ENCODE data around the gene HIPK1. TPM values are rescaled to one million over a fixed set of nuclear protein-coding genes. Genes with fewer than 3 reads are reported as not detected.
"Not testable (repeated sequence)": the region's sequence is repeated elsewhere in the genome, so short reads cannot be mapped to it uniquely, and the experiment has no call there.

The HIPK1 gene
- total RNA-seq, 4 donors from 2014 or later: 65.8 to 102 (median 84.7) TPM

- no peaks in the 10 kb centered on the region for H3K27me3 ChIP-seq
- no peak for DNase-seq
- 14 to 15% methylated on average over 3 of the region's 3 CpGs for WGBS, 2 donors
- TF ChIP-seq, protein P1, sequence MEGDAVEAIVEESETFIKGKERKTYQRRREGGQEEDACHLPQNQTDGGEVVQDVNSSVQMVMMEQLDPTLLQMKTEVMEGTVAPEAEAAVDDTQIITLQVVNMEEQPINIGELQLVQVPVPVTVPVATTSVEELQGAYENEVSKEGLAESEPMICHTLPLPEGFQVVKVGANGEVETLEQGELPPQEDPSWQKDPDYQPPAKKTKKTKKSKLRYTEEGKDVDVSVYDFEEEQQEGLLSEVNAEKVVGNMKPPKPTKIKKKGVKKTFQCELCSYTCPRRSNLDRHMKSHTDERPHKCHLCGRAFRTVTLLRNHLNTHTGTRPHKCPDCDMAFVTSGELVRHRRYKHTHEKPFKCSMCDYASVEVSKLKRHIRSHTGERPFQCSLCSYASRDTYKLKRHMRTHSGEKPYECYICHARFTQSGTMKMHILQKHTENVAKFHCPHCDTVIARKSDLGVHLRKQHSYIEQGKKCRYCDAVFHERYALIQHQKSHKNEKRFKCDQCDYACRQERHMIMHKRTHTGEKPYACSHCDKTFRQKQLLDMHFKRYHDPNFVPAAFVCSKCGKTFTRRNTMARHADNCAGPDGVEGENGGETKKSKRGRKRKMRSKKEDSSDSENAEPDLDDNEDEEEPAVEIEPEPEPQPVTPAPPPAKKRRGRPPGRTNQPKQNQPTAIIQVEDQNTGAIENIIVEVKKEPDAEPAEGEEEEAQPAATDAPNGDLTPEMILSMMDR (IDR thresholded peaks at IDR 0.05): no peak
- TF ChIP-seq POLR2A (IDR thresholded peaks at IDR 0.05): no peak
- H3K4me3 ChIP-seq (replicated peaks in 1 of 3): no peak overlapping the region
- no peaks in the 10 kb centered on the region for H3K9me3 ChIP-seq
- H3K27ac ChIP-seq: peak overlapping the region; percentile 31 to 72 (median 34)
- intact Hi-C loops (cut with DNase I): no loop called here
- peaks cover 0 to 4% of the 10 kb centered on the region in 2 donors for H3K36me3 ChIP-seq
- H3K4me1 ChIP-seq: peaks cover 31 to 37% of the 10 kb centered on the region in 2 donors
Measured at GRCh38 chr1:113947388-113948107, 18.4 kb downstream of the HIPK1 start.

DNA sequence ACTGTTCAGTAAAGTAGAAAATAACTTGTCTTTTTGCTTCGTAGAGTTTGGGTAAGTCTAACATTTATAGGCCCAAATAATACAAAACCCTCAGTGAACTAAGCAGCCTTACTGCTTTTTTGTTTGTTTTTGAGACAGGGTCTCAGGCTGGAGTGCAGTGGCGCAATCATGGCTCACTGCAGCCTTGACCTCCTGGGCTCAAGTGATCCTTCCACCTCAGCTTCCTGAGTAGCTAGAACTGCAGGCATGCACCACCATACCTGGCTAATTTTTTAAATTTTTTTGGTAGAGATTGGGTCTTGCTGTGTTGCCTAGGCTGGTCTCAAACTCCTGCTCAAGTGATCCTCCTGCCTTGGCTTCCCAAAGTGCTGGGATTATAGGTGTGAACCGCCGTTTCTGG is 19.0 kb downstream of the HIPK1 start:
- intact Hi-C loops (cut with DNase I); H3K27me3 ChIP-seq; H3K4me3 ChIP-seq (replicated peaks in 1 of 3); H3K36me3 ChIP-seq; DNase-seq; H3K9me3 ChIP-seq: not testable (repeated sequence)
- WGBS, 2 donors: 65 to 73% methylated on average over 4 of the region's 4 CpGs
- Histone ChIP-seq H3K27ac (peak overlapping the region; percentile 31 to 72 (median 34)), H3K4me1 (peaks cover 35 to 40% of the 10 kb centered on the region in 2 donors)

DNA sequence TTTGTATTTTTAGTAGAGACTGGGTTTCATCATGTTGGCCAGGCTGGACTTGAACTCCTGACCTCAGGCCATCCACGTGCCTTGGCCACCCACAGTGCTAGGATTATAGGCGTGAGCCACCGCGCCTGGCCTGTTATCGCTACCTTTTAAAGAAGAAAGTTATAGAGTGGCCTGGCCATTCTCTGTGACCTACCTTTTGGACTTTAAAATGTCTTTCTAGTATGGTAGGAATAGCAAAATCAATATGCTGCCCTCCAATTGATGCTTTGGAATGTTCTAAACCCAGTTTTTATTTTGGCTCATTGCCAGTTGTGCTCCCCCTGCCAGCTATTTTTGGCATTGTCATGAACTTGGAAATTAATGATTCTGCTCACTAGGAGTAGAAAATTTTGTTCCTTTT is 19.9 kb downstream of the HIPK1 start:
- Histone ChIP-seq H3K36me3 (no peaks in the 10 kb centered on the region), H3K27ac (peak overlapping the region in 1 of 3 donors; percentile 72), H3K9me3 (no peaks in the 10 kb centered on the region), H3K4me1 (peaks cover 35 to 40% of the 10 kb centered on the region in 2 donors), H3K4me3 (replicated peaks in 1 of 3) (no peak overlapping the region), H3K27me3 (no peaks in the 10 kb centered on the region)
- intact Hi-C loops (cut with DNase I): no loop called here
- TF ChIP-seq, protein P1 (IDR thresholded peaks at IDR 0.05): peak in 3 of 6 experiments; percentile 18 to 29 (median 28)
- TF ChIP-seq POLR2A (IDR thresholded peaks at IDR 0.05): no peak
- DNase-seq: no peak
- WGBS, 2 donors: 90 to 94% methylated on average over 5 of the region's 5 CpGs

DNA sequence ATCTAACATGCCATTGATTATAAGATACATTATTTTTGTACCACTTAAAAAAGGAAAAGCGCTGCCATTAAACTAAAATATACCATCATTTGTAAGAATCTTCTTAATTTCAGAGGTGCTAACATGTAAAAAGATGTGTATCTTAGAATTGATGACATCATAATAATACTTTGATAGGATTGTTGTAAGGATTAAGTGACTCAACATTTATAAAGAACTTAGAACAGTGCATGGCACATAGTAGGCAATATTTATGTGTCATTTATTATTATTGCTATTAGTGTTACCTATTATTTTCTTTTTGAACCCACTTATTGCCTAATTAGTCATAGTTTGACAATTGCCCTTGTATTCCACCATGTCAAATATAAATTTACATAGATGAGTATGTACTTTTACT is 21.8 kb downstream of the HIPK1 start:
- no peak overlapping the region for H3K4me3 ChIP-seq (replicated peaks in 1 of 3)
- TF ChIP-seq, protein P1 (IDR thresholded peaks at IDR 0.05): no peak
- no peak for TF ChIP-seq POLR2A (IDR thresholded peaks at IDR 0.05)
- intact Hi-C loops (cut with DNase I): no loop called here
- no peaks in the 10 kb centered on the region for H3K9me3 ChIP-seq
- H3K4me1 ChIP-seq: peaks cover 35 to 40% of the 10 kb centered on the region in 2 donors
- no peak overlapping the region for H3K27ac ChIP-seq
- no peaks in the 10 kb centered on the region for H3K27me3 ChIP-seq
- DNase-seq: no peak
- peaks cover 3 to 9% of the 10 kb centered on the region in 2 donors for H3K36me3 ChIP-seq
- 98 to 100% methylated on average over 1 of the region's 1 CpG for WGBS, 2 donors

GRCh38 chr1:113951719-113952118 is 22.6 kb downstream of the HIPK1 start:
- intact Hi-C loops (cut with DNase I): no loop called here
- Histone ChIP-seq H3K36me3 (peaks cover 10 to 13% of the 10 kb centered on the region in 2 donors), H3K4me3 (replicated peaks in 1 of 3) (no peak overlapping the region), H3K9me3 (no peaks in the 10 kb centered on the region), H3K27me3 (no peaks in the 10 kb centered on the region), H3K4me1 (peaks cover 30 to 31% of the 10 kb centered on the region in 2 donors), H3K27ac (no peak overlapping the region)
- WGBS, 2 donors: 97 to 98% methylated on average over 2 of the region's 2 CpGs
- no peak for DNase-seq
- TF ChIP-seq, protein P1 (IDR thresholded peaks at IDR 0.05): no peak
- TF ChIP-seq POLR2A (IDR thresholded peaks at IDR 0.05): no peak
